ENCODE measurements around the gene KRT9.

DNA sequence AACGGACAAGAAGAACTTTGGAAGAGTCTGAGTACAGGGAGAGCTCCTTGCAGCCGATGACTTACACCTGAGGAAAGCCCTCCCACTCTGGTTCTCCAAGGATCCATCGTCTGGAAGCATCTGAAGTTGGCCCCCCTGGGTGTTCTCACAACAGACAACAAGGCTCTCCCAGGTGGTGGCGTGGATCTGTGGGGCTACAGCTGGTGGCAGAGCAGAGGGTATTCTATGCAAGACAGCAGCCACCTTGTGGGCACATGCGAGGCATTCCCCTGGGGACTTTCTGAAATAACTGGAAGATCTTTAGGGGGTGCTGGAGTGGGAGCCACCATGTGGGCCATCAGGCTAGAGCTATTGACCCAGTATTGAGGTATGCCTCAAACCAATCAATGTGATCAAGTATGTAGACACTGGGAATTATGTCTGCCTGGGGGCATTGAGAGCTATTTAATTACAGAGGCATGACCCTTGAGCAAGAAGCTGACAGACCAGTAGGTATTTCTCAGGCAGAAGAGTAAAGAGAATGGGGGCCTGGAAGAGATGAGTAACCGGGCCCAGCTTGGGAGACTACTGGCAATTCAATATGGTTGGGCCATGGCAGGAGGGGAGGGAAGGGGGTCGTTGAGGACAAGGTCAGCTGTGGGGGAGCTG, 36.8 kb downstream of the KRT9 start:
- TF ChIP-seq, protein P1, sequence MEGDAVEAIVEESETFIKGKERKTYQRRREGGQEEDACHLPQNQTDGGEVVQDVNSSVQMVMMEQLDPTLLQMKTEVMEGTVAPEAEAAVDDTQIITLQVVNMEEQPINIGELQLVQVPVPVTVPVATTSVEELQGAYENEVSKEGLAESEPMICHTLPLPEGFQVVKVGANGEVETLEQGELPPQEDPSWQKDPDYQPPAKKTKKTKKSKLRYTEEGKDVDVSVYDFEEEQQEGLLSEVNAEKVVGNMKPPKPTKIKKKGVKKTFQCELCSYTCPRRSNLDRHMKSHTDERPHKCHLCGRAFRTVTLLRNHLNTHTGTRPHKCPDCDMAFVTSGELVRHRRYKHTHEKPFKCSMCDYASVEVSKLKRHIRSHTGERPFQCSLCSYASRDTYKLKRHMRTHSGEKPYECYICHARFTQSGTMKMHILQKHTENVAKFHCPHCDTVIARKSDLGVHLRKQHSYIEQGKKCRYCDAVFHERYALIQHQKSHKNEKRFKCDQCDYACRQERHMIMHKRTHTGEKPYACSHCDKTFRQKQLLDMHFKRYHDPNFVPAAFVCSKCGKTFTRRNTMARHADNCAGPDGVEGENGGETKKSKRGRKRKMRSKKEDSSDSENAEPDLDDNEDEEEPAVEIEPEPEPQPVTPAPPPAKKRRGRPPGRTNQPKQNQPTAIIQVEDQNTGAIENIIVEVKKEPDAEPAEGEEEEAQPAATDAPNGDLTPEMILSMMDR (IDR thresholded peaks at IDR 0.05), result no peak
- no peak for TF ChIP-seq EP300 (IDR thresholded peaks at IDR 0.05)
